ENCODE results near the gene YIF1A.

YIF1A gene

GRCh38 chr11:66242095-66242765 lies 46.7 kb downstream of the YIF1A start:
- DNase-seq: no peak

DNA sequence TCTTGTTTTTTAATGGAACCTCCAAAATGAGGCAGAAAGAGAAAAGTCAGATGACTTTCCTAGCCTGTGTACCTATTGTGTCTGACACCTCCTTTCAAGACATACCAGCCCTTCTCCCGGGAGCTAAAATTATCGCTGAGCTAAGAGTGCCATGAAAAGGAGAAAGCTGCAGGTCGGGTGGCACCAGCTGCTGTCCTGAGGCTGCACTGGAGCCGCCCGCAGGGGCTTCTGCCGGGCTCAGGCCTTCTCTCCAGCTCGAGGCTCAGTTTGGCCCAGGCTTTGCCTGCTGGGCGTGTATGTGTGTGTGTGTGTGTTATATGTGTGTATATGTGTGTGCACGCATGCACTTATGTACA lies 48.2 kb downstream of the YIF1A start:
- no peak for DNase-seq

- DNase-seq: no peak
Measured at GRCh38 chr11:66239998-66240780, 48.8 kb downstream of the YIF1A start.

DNA sequence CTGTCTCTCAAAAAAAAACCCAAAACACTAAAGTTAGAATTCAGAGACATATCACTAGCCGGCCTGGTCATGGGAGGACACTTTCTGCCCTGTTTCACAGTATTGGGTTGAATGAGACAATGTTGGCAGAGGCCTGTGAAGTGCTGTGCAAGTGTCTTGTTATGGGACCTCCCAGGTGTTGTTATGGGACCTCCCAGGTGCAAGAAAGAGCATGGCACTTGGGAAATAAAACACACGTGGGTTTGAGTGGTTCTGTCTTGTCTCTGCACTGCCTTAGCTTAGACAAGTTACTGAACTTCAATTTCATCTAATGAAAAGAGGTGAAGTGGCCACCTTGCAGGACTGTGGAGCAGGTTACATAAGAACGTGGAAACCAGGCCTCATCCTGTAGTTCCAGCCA lies 49.4 kb downstream of the YIF1A start:
- DNase-seq: no peak

DNA sequence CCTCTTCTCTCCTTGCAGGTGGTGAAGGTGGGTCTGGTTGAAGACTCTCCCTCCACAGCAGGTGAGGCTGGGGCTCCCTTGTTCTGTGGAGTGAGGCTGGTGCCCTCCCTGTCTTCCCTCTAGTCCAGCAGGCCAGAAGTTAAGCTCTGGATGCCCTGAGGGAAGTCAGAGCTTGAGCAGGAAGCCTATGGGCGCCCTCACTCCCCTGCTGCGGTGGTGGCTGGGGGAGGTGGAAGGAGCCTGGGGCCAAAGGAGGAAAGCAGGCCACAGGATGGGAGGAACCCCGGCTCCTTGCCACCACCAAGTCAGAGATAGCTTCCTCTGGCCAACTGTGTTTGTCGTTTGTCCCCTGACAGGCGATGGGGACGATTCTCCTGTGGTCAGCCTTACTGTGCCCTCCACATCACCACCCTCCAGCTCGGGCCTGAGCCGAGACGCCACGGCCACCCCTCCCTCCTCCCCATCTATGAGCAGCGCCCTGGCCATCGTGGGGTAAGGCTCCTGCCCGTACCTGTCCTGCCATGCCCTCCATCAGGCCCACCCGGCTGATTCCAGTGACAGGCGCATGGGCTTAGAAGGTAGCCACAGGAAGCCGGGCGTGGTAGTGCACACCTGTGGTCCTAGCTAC lies 50.0 kb downstream of the YIF1A start:
- DNase-seq: no peak

GRCh38 chr11:66237867-66238266 lies 51.1 kb downstream of the YIF1A start:
- DNase-seq: no peak

DNA sequence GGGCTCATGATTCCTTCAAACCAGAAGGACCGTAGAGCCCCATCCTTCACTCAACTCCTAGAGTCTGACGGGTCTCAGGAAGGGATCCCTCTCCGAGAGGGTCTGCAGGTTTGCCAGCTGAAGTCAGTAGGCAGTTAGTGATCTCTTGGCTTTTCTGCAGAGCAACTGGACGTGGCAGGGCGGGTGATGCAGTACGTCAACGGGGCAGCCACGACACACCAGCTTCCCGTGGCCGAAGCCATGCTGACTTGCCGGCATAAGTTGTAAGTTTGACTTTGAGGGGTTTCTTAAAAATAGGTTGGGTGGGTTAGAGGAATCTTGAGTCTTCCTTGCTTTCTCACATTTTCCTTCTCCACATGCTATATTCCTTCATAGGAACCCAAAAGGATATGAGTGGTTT lies 53.8 kb downstream of the YIF1A start:
- DNase-seq: no peak
